ENCODE data around the gene REXO5.

The REXO5 gene

DNA sequence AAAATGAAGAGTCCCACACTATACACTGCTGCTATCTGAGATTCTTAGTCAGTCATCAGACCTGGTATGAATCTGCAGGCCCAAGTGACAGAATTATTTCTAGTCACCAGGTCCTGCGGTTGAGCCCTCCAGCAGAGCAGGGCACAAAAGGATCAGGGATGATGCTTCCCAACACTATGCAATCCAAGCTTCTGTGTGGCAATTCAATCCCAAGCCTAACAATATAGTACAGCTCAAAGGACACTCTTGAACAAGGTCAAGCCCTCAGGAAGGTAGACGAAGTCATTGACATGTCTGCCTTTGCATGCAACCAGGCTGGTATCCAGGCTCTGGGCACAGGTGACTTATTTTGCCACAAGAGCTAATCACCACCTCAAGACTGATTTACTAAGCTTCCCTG, 88.1 kb downstream of the REXO5 start:
- no peaks in the 10 kb centered on the region for H4K20me1 ChIP-seq (ENCODE audit: control insufficient read depth, insufficient read depth, low read depth, low read length)
- H3K79me2 ChIP-seq (ENCODE audit: control insufficient read depth, low read length), result peaks cover 24% of the 10 kb centered on the region
- H3K9me3 ChIP-seq (ENCODE audit: control insufficient read depth, insufficient read depth, low read length), result no peaks in the 10 kb centered on the region
- no peaks in the 10 kb centered on the region for H3F3A ChIP-seq (ENCODE audit: control insufficient read depth, insufficient read depth)
- peaks cover 8% of the 10 kb centered on the region; the same call in 1 of the 2 replicates for H3K36me3 ChIP-seq (ENCODE audit: control insufficient read depth, low read length)
- no peak for TF ChIP-seq CTCF (IDR thresholded peaks at IDR 0.05; ENCODE audit: low read depth, low read length, poor library complexity, severe bottlenecking)
- TF ChIP-seq EZH2phosphoT487 (IDR thresholded peaks at IDR 0.05; ENCODE audit: borderline replicate concordance, low read length), result no peak
- H3K27me3 ChIP-seq (ENCODE audit: control insufficient read depth, low read length), result no peaks in the 10 kb centered on the region
- no peak overlapping the region for H3K27ac ChIP-seq (ENCODE audit: low read depth, low read length)
- no peak overlapping the region for H3K4me2 ChIP-seq (ENCODE audit: low read length)
- no peaks in the 10 kb centered on the region for H3K9me2 ChIP-seq (replicated peaks; ENCODE audit: control insufficient read depth, low read length)
- H3K4me1 ChIP-seq (ENCODE audit: control insufficient read depth, low read length), result peaks cover 16% of the 10 kb centered on the region
- H3K4me3 ChIP-seq (ENCODE audit: low read length), result no peak overlapping the region

GRCh38 chr16:20897253-20897897, 91.0 kb downstream of the REXO5 start:
- TF ChIP-seq EZH2phosphoT487 (IDR thresholded peaks at IDR 0.05; ENCODE audit: borderline replicate concordance, low read length) (no peak), CTCF (IDR thresholded peaks at IDR 0.05; ENCODE audit: low read depth, low read length, poor library complexity, severe bottlenecking) (no peak)
- H4K20me1 ChIP-seq (ENCODE audit: control insufficient read depth, insufficient read depth, low read depth, low read length), result no peaks in the 10 kb centered on the region

DNA sequence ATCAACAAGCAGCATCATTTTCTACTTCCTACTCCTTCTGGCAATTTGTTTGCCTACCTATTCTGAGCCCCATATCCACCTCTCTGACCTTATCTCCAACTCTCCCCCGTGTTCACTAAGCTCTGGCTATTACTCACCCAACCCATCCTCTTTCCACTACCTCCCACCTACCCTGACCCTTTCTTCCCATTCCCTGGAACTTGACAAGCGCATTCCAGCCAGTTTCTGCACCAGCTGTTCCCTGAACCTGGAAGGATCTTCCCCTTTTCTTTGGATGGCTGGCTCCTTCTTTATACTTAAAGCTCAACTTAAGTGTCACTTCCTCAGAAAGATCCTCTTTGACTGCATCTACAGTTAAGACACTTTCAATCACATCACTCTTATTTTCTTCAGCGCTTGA, 91.6 kb downstream of the REXO5 start:
- TF ChIP-seq EZH2phosphoT487 (IDR thresholded peaks at IDR 0.05; ENCODE audit: borderline replicate concordance, low read length) (no peak), CTCF (IDR thresholded peaks at IDR 0.05; ENCODE audit: low read depth, low read length, poor library complexity, severe bottlenecking) (no peak)
- H3K79me2 ChIP-seq (ENCODE audit: control insufficient read depth, low read length), result peaks cover 51% of the 10 kb centered on the region
- peaks cover 3% of the 10 kb centered on the region; the same call in 1 of the 2 replicates for H3F3A ChIP-seq (ENCODE audit: control insufficient read depth, insufficient read depth)
- no peak overlapping the region for H3K4me3 ChIP-seq (ENCODE audit: low read length)
- H3K4me1 ChIP-seq (ENCODE audit: control insufficient read depth, low read length), result peaks cover 31% of the 10 kb centered on the region
- no peak overlapping the region for H3K27ac ChIP-seq (ENCODE audit: low read depth, low read length)
- no peaks in the 10 kb centered on the region for H4K20me1 ChIP-seq (ENCODE audit: control insufficient read depth, insufficient read depth, low read depth, low read length)
- H3K9me2 ChIP-seq (replicated peaks; ENCODE audit: control insufficient read depth, low read length), result no peaks in the 10 kb centered on the region
- peaks cover 16% of the 10 kb centered on the region for H3K36me3 ChIP-seq (ENCODE audit: control insufficient read depth, low read length)
- H3K27me3 ChIP-seq (ENCODE audit: control insufficient read depth, low read length), result no peaks in the 10 kb centered on the region
- H3K4me2 ChIP-seq (ENCODE audit: low read length), result 0 out of 2 replicates have a peak overlapping the region, but pooled peaks have one; percentile 9
- H3K9me3 ChIP-seq (ENCODE audit: control insufficient read depth, insufficient read depth, low read length), result no peaks in the 10 kb centered on the region

More at GRCh38 chr16:20897253-20897897, 91.0 kb downstream of the REXO5 start:
- Histone ChIP-seq H3K36me3 (ENCODE audit: control insufficient read depth, low read length) (peaks cover 11% of the 10 kb centered on the region), H3K79me2 (ENCODE audit: control insufficient read depth, low read length) (peaks cover 46% of the 10 kb centered on the region), H3K4me1 (ENCODE audit: control insufficient read depth, low read length) (peaks cover 25% of the 10 kb centered on the region), H3K9me3 (ENCODE audit: control insufficient read depth, insufficient read depth, low read length) (no peaks in the 10 kb centered on the region), H3K27ac (ENCODE audit: low read depth, low read length) (no peak overlapping the region), H3K4me2 (ENCODE audit: low read length) (no peak overlapping the region), H3F3A (ENCODE audit: control insufficient read depth, insufficient read depth) (peaks cover 3% of the 10 kb centered on the region; the same call in 1 of the 2 replicates), H3K4me3 (ENCODE audit: low read length) (no peak overlapping the region), H3K9me2 (replicated peaks; ENCODE audit: control insufficient read depth, low read length) (no peaks in the 10 kb centered on the region), H3K27me3 (ENCODE audit: control insufficient read depth, low read length) (no peaks in the 10 kb centered on the region)
